Mucosa of rectum (tissue), 2 donors: ENCODE measurements around the gene GAK.

ENCODE experiments used
- H3K27ac ChIP-seq, 2 donors: one replicate each; pipeline ENCODE4 v1.7.0; 2013; ENCODE audit warnings: inconsistent platforms in 2 of 2, low read depth in 2 of 2, low read length in 2 of 2
- H3K27me3 ChIP-seq, 2 donors: one replicate each; pipeline ENCODE4 v1.7.0; 2013; ENCODE audit warnings: low read length in 2 of 2; ENCODE audit not compliant: control insufficient read depth in 2 of 2, insufficient read depth in 2 of 2
- H3K36me3 ChIP-seq, 2 donors: one replicate each; pipeline ENCODE4 v1.7.0; 2013; ENCODE audit warnings: low read length in 2 of 2; ENCODE audit not compliant: control insufficient read depth in 2 of 2, insufficient read depth in 2 of 2
- H3K4me1 ChIP-seq, 2 donors: one replicate each; pipeline ENCODE4 v1.7.0; 2013; ENCODE audit warnings: low read length in 2 of 2, mild to moderate bottlenecking in 1 of 2; ENCODE audit not compliant: control insufficient read depth in 2 of 2, insufficient read depth in 2 of 2
- H3K4me3 ChIP-seq, 2 donors: one replicate each; pipeline ENCODE4 v1.7.0; 2013; ENCODE audit warnings: low read length in 2 of 2
- H3K9ac ChIP-seq, 2 donors: one replicate each; pipeline ENCODE4 v1.7.0; 2013; ENCODE audit warnings: low read length in 2 of 2, low read depth in 1 of 2, mild to moderate bottlenecking in 1 of 2
- H3K9me3 ChIP-seq, 2 donors: one replicate each; pipeline ENCODE4 v1.7.0; 2013; ENCODE audit warnings: low read length in 2 of 2; ENCODE audit not compliant: control insufficient read depth in 2 of 2
- donor health status: healthy.
- donor health status: Normal muscosa, but diverticular disease.

Gene GAK

GRCh38 chr4:951186-951585 is 19.1 kb upstream of the GAK start:
- Histone ChIP-seq H3K36me3 (peaks cover 0 to 3% of the 10 kb centered on the region in 2 donors), H3K27ac (no peak overlapping the region), H3K4me1 (peaks cover 0 to 9% of the 10 kb centered on the region in 2 donors)

GRCh38 chr4:950136-951020 is 18.3 kb upstream of the GAK start:
- H3K4me3 ChIP-seq: no peak overlapping the region
- H3K4me1 ChIP-seq: peaks cover 0 to 9% of the 10 kb centered on the region in 2 donors

More at GRCh38 chr4:951186-951585, 19.1 kb upstream of the GAK start:
- H3K9ac ChIP-seq: no peak overlapping the region
- H3K9me3 ChIP-seq: no peaks in the 10 kb centered on the region
- no peaks in the 10 kb centered on the region for H3K27me3 ChIP-seq
- H3K4me3 ChIP-seq: no peak overlapping the region

GRCh38 chr4:949656-950055 is 17.5 kb upstream of the GAK start:
- H3K27ac ChIP-seq: no peak overlapping the region
- H3K27me3 ChIP-seq: no peaks in the 10 kb centered on the region
- H3K4me1 ChIP-seq: peaks cover 0 to 9% of the 10 kb centered on the region in 2 donors
- H3K9ac ChIP-seq: no peak overlapping the region
- no peak overlapping the region for H3K4me3 ChIP-seq
- peaks cover 0 to 3% of the 10 kb centered on the region in 2 donors for H3K36me3 ChIP-seq
- no peaks in the 10 kb centered on the region for H3K9me3 ChIP-seq

More at GRCh38 chr4:950136-951020, 18.3 kb upstream of the GAK start:
- Histone ChIP-seq H3K27me3 (no peaks in the 10 kb centered on the region), H3K27ac (no peak overlapping the region), H3K9me3 (no peaks in the 10 kb centered on the region), H3K36me3 (peaks cover 0 to 3% of the 10 kb centered on the region in 2 donors), H3K9ac (no peak overlapping the region)

- peaks cover 0 to 9% of the 10 kb centered on the region in 2 donors for H3K4me1 ChIP-seq
- H3K36me3 ChIP-seq: peaks cover 0 to 3% of the 10 kb centered on the region in 2 donors
- no peak overlapping the region for H3K9ac ChIP-seq
- H3K9me3 ChIP-seq: no peaks in the 10 kb centered on the region
- no peak overlapping the region for H3K4me3 ChIP-seq
- H3K27me3 ChIP-seq: no peaks in the 10 kb centered on the region
- H3K27ac ChIP-seq: no peak overlapping the region
These were observed 16.8 kb upstream of the GAK start for GRCh38 chr4:948936-949300.

GRCh38 chr4:948101-948935 is 16.2 kb upstream of the GAK start:
- peaks cover 0 to 9% of the 10 kb centered on the region in 2 donors for H3K4me1 ChIP-seq
- no peak overlapping the region for H3K4me3 ChIP-seq
- H3K36me3 ChIP-seq: peaks cover 0 to 3% of the 10 kb centered on the region in 2 donors
- H3K9ac ChIP-seq: no peak overlapping the region
- no peak overlapping the region for H3K27ac ChIP-seq
- H3K9me3 ChIP-seq: no peaks in the 10 kb centered on the region
- H3K27me3 ChIP-seq: no peaks in the 10 kb centered on the region

GRCh38 chr4:947491-947971 is 15.4 kb upstream of the GAK start:
- Histone ChIP-seq H3K27me3 (no peaks in the 10 kb centered on the region), H3K9me3 (no peaks in the 10 kb centered on the region), H3K4me3 (no peak overlapping the region), H3K4me1 (peaks cover 0 to 9% of the 10 kb centered on the region in 2 donors), H3K9ac (no peak overlapping the region), H3K36me3 (peaks cover 0 to 3% of the 10 kb centered on the region in 2 donors), H3K27ac (no peak overlapping the region)

- Histone ChIP-seq H3K9me3 (no peaks in the 10 kb centered on the region), H3K27ac (no peak overlapping the region)
These were observed 14.7 kb upstream of the GAK start for GRCh38 chr4:946517-947471.

GRCh38 chr4:946103-946450 is 14.0 kb upstream of the GAK start:
- H3K4me3 ChIP-seq: no peak overlapping the region
- H3K27me3 ChIP-seq: no peaks in the 10 kb centered on the region
- H3K9me3 ChIP-seq: no peaks in the 10 kb centered on the region
- H3K27ac ChIP-seq: no peak overlapping the region
- no peak overlapping the region for H3K9ac ChIP-seq
- no peaks in the 10 kb centered on the region for H3K36me3 ChIP-seq
- H3K4me1 ChIP-seq: peaks cover 0 to 9% of the 10 kb centered on the region in 2 donors

More at GRCh38 chr4:946517-947471, 14.7 kb upstream of the GAK start:
- H3K36me3 ChIP-seq: peaks cover 0 to 3% of the 10 kb centered on the region in 2 donors
- peaks cover 0 to 9% of the 10 kb centered on the region in 2 donors for H3K4me1 ChIP-seq
- no peak overlapping the region for H3K4me3 ChIP-seq
- H3K9ac ChIP-seq: no peak overlapping the region
- no peaks in the 10 kb centered on the region for H3K27me3 ChIP-seq

GRCh38 chr4:945274-946102 is 13.4 kb upstream of the GAK start:
- Histone ChIP-seq H3K9me3 (no peaks in the 10 kb centered on the region), H3K4me1 (peaks cover 0 to 9% of the 10 kb centered on the region in 2 donors), H3K27ac (no peak overlapping the region), H3K9ac (no peak overlapping the region), H3K4me3 (no peak overlapping the region), H3K27me3 (no peaks in the 10 kb centered on the region), H3K36me3 (no peaks in the 10 kb centered on the region)
